Lung (tissue), 12 donors: ENCODE results near the gene GAPDH. TPM values are rescaled to one million over a fixed set of nuclear protein-coding genes. Genes with fewer than 3 reads are reported as not detected.
A peak's percentile ranks its signal among the peaks of the same experiment; 100 is the strongest.

Source experiments
- ATAC-seq: fragments of 200-7000 bp; cut with Tn5 transposase; one replicate; pipeline ENCODE4 v1.9.1; 2020; ENCODE audit warnings: moderate number of reproducible peaks; ENCODE audit not compliant: insufficient read depth, low FRiP score
- DNase-seq, 3 donors: peaks; one replicate each; pipeline ENCODE4 v3.0.0-alpha.2; 2013 to 2017
- H3K27ac ChIP-seq, 2 donors: one replicate each; pipeline ENCODE4 v1.5.1; 2013; ENCODE audit warnings: mild to moderate bottlenecking in 2 of 2, moderate library complexity in 2 of 2, control low read depth in 1 of 2, inconsistent platforms in 1 of 2, low read depth in 1 of 2, low read length in 1 of 2
- H3K27me3 ChIP-seq, 3 donors: one replicate each; pipeline ENCODE4 v1.5.1; 2013; ENCODE audit warnings: low read length in 2 of 3; ENCODE audit not compliant: control insufficient read depth in 3 of 3, insufficient read depth in 3 of 3
- H3K36me3 ChIP-seq, 4 donors: one replicate each; pipeline ENCODE4 v1.5.1; 2013; ENCODE audit warnings: low read length in 4 of 4, mild to moderate bottlenecking in 1 of 4, moderate library complexity in 1 of 4; ENCODE audit not compliant: control insufficient read depth in 4 of 4, insufficient read depth in 4 of 4
- H3K4me1 ChIP-seq, 5 donors: one replicate each; pipeline ENCODE4 v1.5.1; 2013; ENCODE audit warnings: low read length in 5 of 5, mild to moderate bottlenecking in 2 of 5, moderate library complexity in 1 of 5; ENCODE audit not compliant: control insufficient read depth in 5 of 5, insufficient read depth in 5 of 5
- H3K4me3 ChIP-seq: one replicate; pipeline ENCODE4 v1.5.1; 2013; ENCODE audit warnings: mild to moderate bottlenecking, control low read depth, moderate library complexity
- H3K9ac ChIP-seq, 2 donors: one replicate each; pipeline ENCODE4 v1.5.1; 2013; ENCODE audit warnings: low read length in 2 of 2, control low read depth in 1 of 2; ENCODE audit not compliant: insufficient read depth in 1 of 2
- H3K9me3 ChIP-seq, 4 donors: one replicate each; pipeline ENCODE4 v1.5.1; 2013; ENCODE audit warnings: low read length in 3 of 4, mild to moderate bottlenecking in 1 of 4, moderate library complexity in 1 of 4; ENCODE audit not compliant: control insufficient read depth in 4 of 4, insufficient read depth in 3 of 4
- CTCF ChIP-seq: IDR thresholded peaks from 2 replicates; pipeline ENCODE4 v1.5.1; 2012; ENCODE audit warnings: mild to moderate bottlenecking; ENCODE audit errors: control extremely low read depth, extremely low read depth
- WGBS, 2 donors: extraction: QIAGEN DNeasy Blood & Tissue Kit; methylation state at CpG; one replicate each; pipeline ENCODE4 v1.1.7; 2013; 5-methylcytosine and 5-hydroxymethylcytosine counted together
- polyA plus RNA-seq, 2 donors: library from polyadenylated mRNA; stranded (reverse); fragments of 200-250 nt; gene quantifications; one replicate each; pipeline ENCODE4 v1.2.1, GENCODE V29; 2013
- total RNA-seq, 2 donors: library from RNA; depleted of rRNA in 1 of 2; stranded (reverse); fragments of >200 nt in 1 of 2; gene quantifications; one replicate each; pipeline ENCODE4 v1.2.1, GENCODE V29; 2014 to 2021
- donor health status: control.
- donor health status: control.
- donor health status: Bipolar disorder and iron deficiency.
- donor health status: healthy.
- donor health status: DM: yes; HTN: yes; CAD: no.

GAPDH gene
- total and polyA plus RNA-seq, 4 donors = 843 to 3,540 (median 1,694) TPM

GRCh38 chr12:6548966-6549683 is 14.8 kb downstream of the GAPDH start:
- Histone ChIP-seq H3K27me3 (no peaks in the 10 kb centered on the region), H3K4me1 (peaks cover 5 to 22% (median 9%) of the 10 kb centered on the region in 5 donors), H3K27ac (peak overlapping the region in 1 of 2 donors; percentile 39), H3K4me3 (no peak overlapping the region), H3K9ac (no peak overlapping the region), H3K36me3 (peaks cover 4 to 25% (median 18%) of the 10 kb centered on the region in 4 donors), H3K9me3 (peaks cover 0 to 2% (median 0%) of the 10 kb centered on the region in 4 donors)
- ATAC-seq (no peak), DNase-seq (no peak)
- 40 to 73% methylated on average over 13 to 15 of the region's 15 CpGs for WGBS, 2 donors
- no peak for TF ChIP-seq CTCF

GRCh38 chr12:6549684-6550151 is 15.4 kb downstream of the GAPDH start:
- Histone ChIP-seq H3K4me3 (no peak overlapping the region), H3K36me3 (peaks cover 4 to 22% (median 16%) of the 10 kb centered on the region in 4 donors), H3K27ac (peak overlapping the region in 1 of 2 donors; percentile 39), H3K4me1 (peaks cover 5 to 25% (median 14%) of the 10 kb centered on the region in 5 donors), H3K9ac (no peak overlapping the region), H3K9me3 (peaks cover 0 to 2% (median 0%) of the 10 kb centered on the region in 4 donors), H3K27me3 (no peaks in the 10 kb centered on the region)
- WGBS, 2 donors = 92 to 94% methylated on average over 18 of the region's 18 CpGs
- DNase-seq = no peak
- no peak for ATAC-seq
- TF ChIP-seq CTCF = no peak

- Histone ChIP-seq H3K4me1 (peaks cover 5 to 28% (median 14%) of the 10 kb centered on the region in 5 donors), H3K27ac (peak overlapping the region; percentile 79 to 87), H3K4me3 (no peak overlapping the region), H3K9me3 (peaks cover 0 to 2% (median 0%) of the 10 kb centered on the region in 4 donors), H3K36me3 (peaks cover 4 to 22% (median 16%) of the 10 kb centered on the region in 4 donors), H3K27me3 (no peaks in the 10 kb centered on the region), H3K9ac (no peak overlapping the region)
- TF ChIP-seq CTCF = no peak
- 49 to 76% methylated on average over 23 to 24 of the region's 24 CpGs for WGBS, 2 donors
- ATAC-seq (no peak), DNase-seq (no peak)
These were observed 16.2 kb downstream of the GAPDH start for GRCh38 chr12:6550294-6551062.
